Psoas muscle (tissue), 8 donors: ENCODE results near the gene MAPK1IP1L. TPM values are rescaled to one million over a fixed set of nuclear protein-coding genes. Genes with fewer than 3 reads are reported as not detected.
"Not testable (repeated sequence)": the region's sequence is repeated elsewhere in the genome, so short reads cannot be mapped to it uniquely, and the experiment has no call there.

Experiments used
- ATAC-seq, 4 donors: fragments of 200-7000 bp; cut with Tn5 transposase; one replicate each; pipeline ENCODE4 v1.9.1; 2020; ENCODE audit warnings: moderate library complexity in 3 of 4, mild to moderate bottlenecking in 2 of 4
- DNase-seq, 2 donors: peaks; one replicate each; pipeline ENCODE4 v3.0.0-alpha.2; 2020
- H3K27ac ChIP-seq: fragments of 200-600 bp; one replicate; pipeline ENCODE4 v1.8.0; 2022
- H3K27me3 ChIP-seq, 3 donors: fragments of 200-600 bp in 1 of 3; one replicate each; pipeline versions ENCODE4 v1.6.1 to v1.8.0; 2013 to 2022; ENCODE audit warnings: low read length in 2 of 3, mild to moderate bottlenecking in 2 of 3, moderate library complexity in 1 of 3; ENCODE audit not compliant: insufficient read depth in 3 of 3
- H3K36me3 ChIP-seq, 2 donors: fragments of 200-600 bp in 1 of 2; one replicate each; pipeline versions ENCODE4 v1.6.1 to v1.8.0; 2013 to 2022; ENCODE audit warnings: low read depth in 1 of 2, mild to moderate bottlenecking in 1 of 2, moderate library complexity in 1 of 2; ENCODE audit not compliant: insufficient read depth in 1 of 2
- H3K4me1 ChIP-seq: fragments of 200-600 bp; one replicate; pipeline ENCODE4 v1.8.0; 2022
- H3K4me3 ChIP-seq: fragments of 200-600 bp; one replicate; pipeline ENCODE4 v1.8.0; 2022; ENCODE audit warnings: mild to moderate bottlenecking
- H3K9me3 ChIP-seq: fragments of 200-600 bp; one replicate; pipeline ENCODE4 v1.8.0; 2022
- CTCF ChIP-seq: fragments of 200-600 bp; IDR thresholded peaks from one replicate; pipeline ENCODE4 v1.8.0; 2022; ENCODE audit warnings: antibody characterized with exemption
- WGBS, 3 donors: extraction: QIAGEN DNeasy Blood & Tissue Kit; methylation state at CpG; one replicate each; pipeline versions ENCODE4 v1.1.6 to v1.1.7; 2013; 5-methylcytosine and 5-hydroxymethylcytosine counted together
- intact Hi-C, 2 donors: fragments of 100-400 bp; cut with DNase I; formaldehyde crosslinking; loops; one replicate each; pipeline versions ENCODE4 v1.11.0 to v1.14.2; 2022
- polyA plus RNA-seq, 3 donors: library from polyadenylated mRNA; stranded (reverse); fragments of 200-250 nt; gene quantifications; one replicate each; pipeline ENCODE4 v1.2.3, GENCODE V29; 2013
- total RNA-seq, 4 donors: library from RNA; stranded (reverse); fragmentation: NEBNext Ultra II Directional in 2 of 4; extraction: Animal tissue kit (Norgen Biotek cat#: 25700) in 2 of 4; gene quantifications; one replicate each; pipeline versions ENCODE4 v1.2.1 to v1.2.4, GENCODE V29; 2021 to 2023
- donor health status: healthy with polysubstance abuse.
- donor health status: DM: no; HTN: no; CAD: no; lungs with moderate emphysema.
- donor health status: Bipolar disorder and iron deficiency.
- donor health status: healthy.
- donor health status: DM: yes; HTN: yes; CAD: no.
- donor health status: DM: no; HTN: no; CAD: no.
- donor health status: DM: no; HTN: no; CAD: no.
- donor health status: DM: yes; HTN: yes; CAD: no.

MAPK1IP1L gene
- total and polyA plus RNA-seq, 7 donors: 17.6 to 60.1 (median 46.2) TPM

GRCh38 chr14:55057919-55058318, 6.5 kb downstream of the MAPK1IP1L start:
- H3K36me3 ChIP-seq: peaks cover 0 to 36% of the 10 kb centered on the region in 2 donors
- no peak overlapping the region for H3K27ac ChIP-seq
- peaks cover 15% of the 10 kb centered on the region for H3K4me1 ChIP-seq
- WGBS, 3 donors: 66 to 95% (median 86%) methylated on average over 5 of the region's 5 CpGs
- TF ChIP-seq CTCF: no peak
- no peak overlapping the region for H3K4me3 ChIP-seq
- ATAC-seq (no peak), DNase-seq (no peak)
- H3K9me3 ChIP-seq: no peaks in the 10 kb centered on the region
- intact Hi-C loops: loop anchor here in 1 of 2 donors (10.0 kb wide), 1 partner anchor 357 kb away; the partner anchor contains the start of gene ATG14
- H3K27me3 ChIP-seq: no peaks in the 10 kb centered on the region

- Histone ChIP-seq H3K4me3 (no peak overlapping the region), H3K4me1 (peaks cover 13% of the 10 kb centered on the region), H3K27ac (no peak overlapping the region), H3K36me3 (peaks cover 0 to 38% of the 10 kb centered on the region in 2 donors), H3K27me3 (no peaks in the 10 kb centered on the region), H3K9me3 (no peaks in the 10 kb centered on the region)
- TF ChIP-seq CTCF: no peak
- ATAC-seq (no peak), DNase-seq (no peak)
- intact Hi-C loops: loop anchor here in 1 of 2 donors (10.0 kb wide), 1 partner anchor 355 kb away; the partner anchor contains the start of gene ATG14
- WGBS, 3 donors: 93 to 97% (median 95%) methylated on average over 5 of the region's 5 CpGs
These were observed 7.9 kb downstream of the MAPK1IP1L start for GRCh38 chr14:55059333-55059732.

GRCh38 chr14:55062517-55063351, 11.3 kb downstream of the MAPK1IP1L start:
- H3K36me3 ChIP-seq: peaks cover 0 to 63% of the 10 kb centered on the region in 2 donors
- H3K4me3 ChIP-seq: no peak overlapping the region
- no peak overlapping the region for H3K27ac ChIP-seq
- ATAC-seq (peak; percentile 58 to 79 (median 72)), DNase-seq (peak in 1 of 2 donors; percentile 29)
- H3K27me3 ChIP-seq: no peaks in the 10 kb centered on the region
- WGBS, 3 donors: 56 to 62% (median 58%) methylated on average over 11 of the region's 11 CpGs
- H3K9me3 ChIP-seq: no peaks in the 10 kb centered on the region
- intact Hi-C loops: no loop called here
- peaks cover 13% of the 10 kb centered on the region for H3K4me1 ChIP-seq
- no peak for TF ChIP-seq CTCF

GRCh38 chr14:55064896-55065295, 13.4 kb downstream of the MAPK1IP1L start:
- peaks cover 0 to 62% of the 10 kb centered on the region in 2 donors for H3K36me3 ChIP-seq
- WGBS, 3 donors: 85% methylated on average over 2 of the region's 2 CpGs
- H3K4me3 ChIP-seq, H3K27me3 ChIP-seq, intact Hi-C loops, ATAC-seq, H3K27ac ChIP-seq, DNase-seq, H3K9me3 ChIP-seq: not testable (repeated sequence)
- H3K4me1 ChIP-seq: peaks cover 13% of the 10 kb centered on the region

GRCh38 chr14:55065411-55065810, 14.0 kb downstream of the MAPK1IP1L start:
- H3K4me1 ChIP-seq: peaks cover 13% of the 10 kb centered on the region
- no peak for DNase-seq
- no peaks in the 10 kb centered on the region for H3K9me3 ChIP-seq
- ATAC-seq: no peak
- no peak overlapping the region for H3K4me3 ChIP-seq
- WGBS, 3 donors: 64 to 81% (median 81%) methylated on average over 2 of the region's 2 CpGs
- H3K27me3 ChIP-seq: no peaks in the 10 kb centered on the region
- peaks cover 0 to 62% of the 10 kb centered on the region in 2 donors for H3K36me3 ChIP-seq
- intact Hi-C loops: no loop called here
- H3K27ac ChIP-seq: no peak overlapping the region
- no peak for TF ChIP-seq CTCF
